ENCODE measurements around the gene PLB1. TPM values are rescaled to one million over a fixed set of nuclear protein-coding genes. Genes with fewer than 3 reads are reported as not detected.

The PLB1 gene
- total and polyA plus RNA-seq, 2 experiments from 2014 or later, result 0.11 to 0.44 TPM

DNA sequence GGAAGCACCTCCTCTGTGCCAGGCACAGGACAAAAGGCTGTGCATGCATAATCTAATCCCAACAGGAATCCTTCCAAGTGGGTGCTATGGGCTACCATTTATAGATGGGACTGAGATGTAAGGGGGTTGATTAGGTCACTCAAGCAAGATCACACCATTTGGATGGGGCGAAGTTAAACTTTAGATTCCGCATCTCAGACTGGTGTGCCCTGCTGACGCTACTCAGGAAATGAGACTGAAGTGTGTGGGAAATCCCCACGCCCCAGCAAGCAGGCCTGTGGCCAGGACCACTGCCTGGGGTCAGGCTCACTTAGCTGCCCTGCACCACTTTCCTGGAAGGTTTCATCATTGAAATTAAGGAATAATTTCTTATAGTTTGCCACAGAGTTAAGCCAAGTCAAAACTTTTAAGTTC lies 185.3 kb downstream of the PLB1 start:
- H3K4me2 ChIP-seq (ENCODE audit: unreplicated experiment), result no peak overlapping the region
- in situ Hi-C loops (cut with MboI), result no loop called here
- TF ChIP-seq EZH2phosphoT487 (IDR thresholded peaks at IDR 0.05; ENCODE audit: insufficient read depth, low read depth), result no peak
- TF ChIP-seq EZH2 (IDR thresholded peaks at IDR 0.05; ENCODE audit: insufficient read depth, poor library complexity, severe bottlenecking), result no peak
- no peaks in the 10 kb centered on the region for H4K20me1 ChIP-seq (ENCODE audit: insufficient read depth)
- no peaks in the 10 kb centered on the region for H3K27me3 ChIP-seq (replicated peaks; ENCODE audit: insufficient read depth)
- H3K4me3 ChIP-seq, result no peak overlapping the region
- no peaks in the 10 kb centered on the region for H3F3A ChIP-seq (ENCODE audit: insufficient read depth)
- H3K36me3 ChIP-seq (ENCODE audit: low read depth), result no peaks in the 10 kb centered on the region
- peaks cover 5% of the 10 kb centered on the region; the same call in 1 of the 2 replicates for H3K4me1 ChIP-seq (ENCODE audit: insufficient read depth)
- H3K9me2 ChIP-seq (ENCODE audit: insufficient read depth), result no peaks in the 10 kb centered on the region
- H3K9ac ChIP-seq, result no peak overlapping the region
- H3K27ac ChIP-seq, result no peak overlapping the region
- H2AFZ ChIP-seq, result no peak overlapping the region
- WGBS, 2 experiments (ENCODE audit: low coverage in 1 of 2, low lambda C conversion rate in 2 of 2, missing lambda C conversion rate in 2 of 2), result 83 to 84% methylated on average over 4 of the region's 4 CpGs
- no peaks in the 10 kb centered on the region for H3K79me2 ChIP-seq (ENCODE audit: insufficient read depth)
- H3K9me3 ChIP-seq (ENCODE audit: low read depth), result no peaks in the 10 kb centered on the region
- no peak for DNase-seq

DNA sequence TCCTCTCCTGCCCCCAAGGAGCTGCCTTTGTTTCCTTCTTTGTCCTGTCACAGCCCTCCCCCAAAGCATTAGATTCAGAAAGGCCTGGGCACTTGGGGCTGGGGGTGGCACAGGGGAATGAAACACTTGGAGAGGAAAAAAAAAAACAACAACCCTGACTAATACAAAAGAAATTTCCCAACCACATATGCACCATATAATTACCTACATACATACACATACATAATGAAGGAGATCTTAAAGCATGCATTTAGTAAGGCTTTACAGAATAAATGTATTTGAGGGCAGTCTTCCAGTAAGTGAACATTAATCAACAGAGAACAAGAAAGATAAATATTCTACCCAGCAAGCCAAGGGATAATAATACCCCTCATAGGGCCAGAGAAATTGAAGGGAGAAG lies 185.7 kb downstream of the PLB1 start:
- H3K9ac ChIP-seq, result no peak overlapping the region
- no peaks in the 10 kb centered on the region for H3K27me3 ChIP-seq (replicated peaks; ENCODE audit: insufficient read depth)
- in situ Hi-C loops (cut with MboI), result no loop called here
- no peaks in the 10 kb centered on the region for H3K9me3 ChIP-seq (ENCODE audit: low read depth)
- H3K27ac ChIP-seq, result no peak overlapping the region
- TF ChIP-seq EZH2 (IDR thresholded peaks at IDR 0.05; ENCODE audit: insufficient read depth, poor library complexity, severe bottlenecking) (no peak), EZH2phosphoT487 (IDR thresholded peaks at IDR 0.05; ENCODE audit: insufficient read depth, low read depth) (no peak)
- no peaks in the 10 kb centered on the region for H3K36me3 ChIP-seq (ENCODE audit: low read depth)
- no peak for DNase-seq
- no peak overlapping the region for H2AFZ ChIP-seq
- H3K4me3 ChIP-seq, result no peak overlapping the region
- H3F3A ChIP-seq (ENCODE audit: insufficient read depth), result no peaks in the 10 kb centered on the region
- H3K4me1 ChIP-seq (ENCODE audit: insufficient read depth), result peaks cover 5% of the 10 kb centered on the region; the same call in 1 of the 2 replicates
- H3K79me2 ChIP-seq (ENCODE audit: insufficient read depth), result no peaks in the 10 kb centered on the region
- H3K9me2 ChIP-seq (ENCODE audit: insufficient read depth), result no peaks in the 10 kb centered on the region
- no peaks in the 10 kb centered on the region for H4K20me1 ChIP-seq (ENCODE audit: insufficient read depth)
- no peak overlapping the region for H3K4me2 ChIP-seq (ENCODE audit: unreplicated experiment)

DNA sequence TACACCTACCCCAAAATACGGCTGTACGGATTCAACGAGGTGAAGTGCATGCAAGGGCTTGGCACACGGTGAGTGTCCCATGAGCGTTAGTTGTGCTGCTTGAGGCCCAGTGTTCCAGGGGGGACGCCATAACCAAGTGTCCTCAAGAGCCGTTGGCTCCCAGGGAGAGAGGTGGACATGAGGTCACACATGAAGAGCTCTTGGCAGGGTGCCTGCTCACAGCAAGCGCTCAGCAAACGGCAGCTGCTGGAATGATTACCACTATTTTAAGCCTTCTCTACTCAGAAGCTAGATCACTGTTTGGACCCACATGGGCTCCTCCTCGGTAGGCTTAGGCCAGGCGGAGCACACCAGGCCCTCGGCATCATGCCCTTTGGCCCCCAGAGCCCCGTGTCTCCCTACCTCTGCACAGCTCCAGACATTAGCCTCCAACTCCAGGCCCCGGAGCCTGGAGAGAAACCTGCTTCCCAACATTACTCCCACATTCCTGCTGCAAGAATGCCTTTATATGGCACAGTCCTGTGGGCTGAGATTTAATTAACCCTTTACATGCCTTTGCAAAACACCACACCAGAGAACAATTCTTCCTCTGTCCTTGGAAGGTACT lies 187.3 kb downstream of the PLB1 start:
- no peaks in the 10 kb centered on the region for H3F3A ChIP-seq (ENCODE audit: insufficient read depth)

DNA sequence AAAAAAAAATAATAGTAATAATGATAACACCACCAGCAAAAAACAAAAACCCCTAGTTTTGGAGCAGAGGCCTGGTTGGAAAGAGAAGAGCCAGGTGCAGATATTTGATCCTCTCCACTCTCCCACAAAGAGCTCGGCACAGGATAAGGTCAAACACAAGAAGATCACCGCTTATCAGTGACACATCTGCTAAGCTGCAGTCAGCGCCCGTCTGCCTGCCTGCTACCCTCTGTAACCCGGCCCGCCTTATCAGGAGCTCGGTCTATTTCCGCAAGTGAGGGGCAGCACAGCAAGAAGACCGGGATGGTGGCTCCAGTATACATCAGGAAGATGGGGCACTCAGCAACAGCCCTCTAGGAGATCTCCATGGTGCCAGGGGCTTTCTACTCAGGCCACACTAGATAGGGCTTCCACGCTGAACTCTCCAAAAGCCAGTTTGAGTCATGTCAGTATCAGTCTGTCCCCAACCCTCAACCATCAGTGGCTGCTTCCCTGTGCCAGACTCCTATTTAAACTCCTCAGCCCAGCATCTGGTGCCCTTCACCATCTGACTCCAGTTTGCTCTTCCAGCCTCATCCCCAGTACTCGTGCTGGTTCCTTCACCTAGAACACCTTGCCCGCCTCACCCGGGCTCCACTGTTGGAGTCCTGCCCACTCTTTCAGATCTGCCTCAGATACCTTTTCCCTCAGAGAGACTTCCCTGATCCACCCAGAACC lies 188.4 kb downstream of the PLB1 start:
- Histone ChIP-seq H3K4me3 (no peak overlapping the region), H3K9me3 (ENCODE audit: low read depth) (no peaks in the 10 kb centered on the region), H3K4me2 (ENCODE audit: unreplicated experiment) (no peak overlapping the region), H3K27ac (no peak overlapping the region), H4K20me1 (ENCODE audit: insufficient read depth) (no peaks in the 10 kb centered on the region), H3K9ac (no peak overlapping the region), H3K4me1 (ENCODE audit: insufficient read depth) (peaks cover 5% of the 10 kb centered on the region; the same call in 1 of the 2 replicates), H3K9me2 (ENCODE audit: insufficient read depth) (no peaks in the 10 kb centered on the region), H3F3A (ENCODE audit: insufficient read depth) (no peaks in the 10 kb centered on the region), H2AFZ (no peak overlapping the region), H3K79me2 (ENCODE audit: insufficient read depth) (no peaks in the 10 kb centered on the region), H3K36me3 (ENCODE audit: low read depth) (no peaks in the 10 kb centered on the region), H3K27me3 (replicated peaks; ENCODE audit: insufficient read depth) (no peaks in the 10 kb centered on the region)
- in situ Hi-C loops (cut with MboI), result no loop called here
- no peak for DNase-seq
- 95 to 97% methylated on average over 13 of the region's 13 CpGs for WGBS, 2 experiments (ENCODE audit: low coverage in 1 of 2, low lambda C conversion rate in 2 of 2, missing lambda C conversion rate in 2 of 2)
- TF ChIP-seq EZH2 (IDR thresholded peaks at IDR 0.05; ENCODE audit: insufficient read depth, poor library complexity, severe bottlenecking) (no peak), EZH2phosphoT487 (IDR thresholded peaks at IDR 0.05; ENCODE audit: insufficient read depth, low read depth) (no peak)

More for the DNA sequence above, 187.3 kb downstream of the PLB1 start:
- Histone ChIP-seq H4K20me1 (ENCODE audit: insufficient read depth) (no peaks in the 10 kb centered on the region), H2AFZ (no peak overlapping the region), H3K27me3 (replicated peaks; ENCODE audit: insufficient read depth) (no peaks in the 10 kb centered on the region), H3K9me2 (ENCODE audit: insufficient read depth) (no peaks in the 10 kb centered on the region), H3K9ac (no peak overlapping the region), H3K4me3 (no peak overlapping the region), H3K4me1 (ENCODE audit: insufficient read depth) (peaks cover 5% of the 10 kb centered on the region; the same call in 1 of the 2 replicates), H3K79me2 (ENCODE audit: insufficient read depth) (no peaks in the 10 kb centered on the region), H3K9me3 (ENCODE audit: low read depth) (no peaks in the 10 kb centered on the region), H3K4me2 (ENCODE audit: unreplicated experiment) (peak overlapping the region; percentile 46), H3K27ac (no peak overlapping the region), H3K36me3 (ENCODE audit: low read depth) (no peaks in the 10 kb centered on the region)
- 42 to 46% methylated on average over 14 of the region's 14 CpGs for WGBS, 2 experiments (ENCODE audit: low coverage in 1 of 2, low lambda C conversion rate in 2 of 2, missing lambda C conversion rate in 2 of 2)
- DNase-seq, result peak; percentile 89
- TF ChIP-seq EZH2phosphoT487 (IDR thresholded peaks at IDR 0.05; ENCODE audit: insufficient read depth, low read depth) (no peak), EZH2 (IDR thresholded peaks at IDR 0.05; ENCODE audit: insufficient read depth, poor library complexity, severe bottlenecking) (no peak)
- in situ Hi-C loops (cut with MboI), result no loop called here
